Measurements from ENCODE around the gene HMCN2.
"Not testable (repeated sequence)": the region's sequence is repeated elsewhere in the genome, so short reads cannot be mapped to it uniquely, and the experiment has no call there.

The HMCN2 gene

GRCh38 chr9:130432796-130433167 is 167.2 kb downstream of the HMCN2 start:
- TF ChIP-seq CTCF (IDR thresholded peaks at IDR 0.05; ENCODE audit: low read depth, low read length) (no peak), EZH2phosphoT487 (IDR thresholded peaks at IDR 0.05; ENCODE audit: low read depth) (no peak)
- Histone ChIP-seq H3K9me3 (ENCODE audit: insufficient read depth, low read length) (no peaks in the 10 kb centered on the region), H3K4me2 (ENCODE audit: low read length) (no peak overlapping the region), H3K4me1 (ENCODE audit: low read length) (no peaks in the 10 kb centered on the region), H2AFZ (ENCODE audit: low read depth, low read length) (no peak overlapping the region), H4K20me1 (ENCODE audit: insufficient read depth, low read length) (no peaks in the 10 kb centered on the region), H3K27me3 (ENCODE audit: low read depth, low read length) (no peaks in the 10 kb centered on the region), H3K4me3 (ENCODE audit: low read length) (no peak overlapping the region), H3K9ac (ENCODE audit: low read length) (no peak overlapping the region), H3K36me3 (replicated peaks; ENCODE audit: low read depth, low read length) (no peaks in the 10 kb centered on the region), H3K79me2 (ENCODE audit: low read length) (no peaks in the 10 kb centered on the region), H3K27ac (ENCODE audit: low read length) (no peak overlapping the region)

GRCh38 chr9:130433168-130433946 is 167.8 kb downstream of the HMCN2 start:
- Histone ChIP-seq H3K4me3 (ENCODE audit: low read length) (no peak overlapping the region), H2AFZ (ENCODE audit: low read depth, low read length) (no peak overlapping the region), H3K36me3 (replicated peaks; ENCODE audit: low read depth, low read length) (no peaks in the 10 kb centered on the region), H3K27me3 (ENCODE audit: low read depth, low read length) (no peaks in the 10 kb centered on the region), H3K9ac (ENCODE audit: low read length) (no peak overlapping the region), H3K79me2 (ENCODE audit: low read length) (no peaks in the 10 kb centered on the region), H3K27ac (ENCODE audit: low read length) (no peak overlapping the region), H3K4me1 (ENCODE audit: low read length) (no peaks in the 10 kb centered on the region), H3K4me2 (ENCODE audit: low read length) (no peak overlapping the region), H4K20me1 (ENCODE audit: insufficient read depth, low read length) (no peaks in the 10 kb centered on the region), H3K9me3 (ENCODE audit: insufficient read depth, low read length) (no peaks in the 10 kb centered on the region)
- TF ChIP-seq EZH2phosphoT487 (IDR thresholded peaks at IDR 0.05; ENCODE audit: low read depth), result no peak
- TF ChIP-seq CTCF (IDR thresholded peaks at IDR 0.05; ENCODE audit: low read depth, low read length), result no peak

- H3K9ac ChIP-seq (ENCODE audit: low read length), result no peak overlapping the region
- H3K4me1 ChIP-seq (ENCODE audit: low read length), result no peaks in the 10 kb centered on the region
- H3K27me3 ChIP-seq (ENCODE audit: low read depth, low read length), result no peaks in the 10 kb centered on the region
- H3K36me3 ChIP-seq (replicated peaks; ENCODE audit: low read depth, low read length), result no peaks in the 10 kb centered on the region
- no peak overlapping the region for H2AFZ ChIP-seq (ENCODE audit: low read depth, low read length)
- H4K20me1 ChIP-seq (ENCODE audit: insufficient read depth, low read length), result no peaks in the 10 kb centered on the region
- H3K9me3 ChIP-seq (ENCODE audit: insufficient read depth, low read length), result no peaks in the 10 kb centered on the region
- H3K4me2 ChIP-seq (ENCODE audit: low read length), result no peak overlapping the region
- no peaks in the 10 kb centered on the region for H3K79me2 ChIP-seq (ENCODE audit: low read length)
- H3K27ac ChIP-seq (ENCODE audit: low read length), result no peak overlapping the region
- no peak overlapping the region for H3K4me3 ChIP-seq (ENCODE audit: low read length)
- TF ChIP-seq CTCF (IDR thresholded peaks at IDR 0.05; ENCODE audit: low read depth, low read length) (no peak), EZH2phosphoT487 (IDR thresholded peaks at IDR 0.05; ENCODE audit: low read depth) (no peak)
Observed at GRCh38 chr9:130433947-130434262, 168.3 kb downstream of the HMCN2 start.

- H3K36me3 ChIP-seq (replicated peaks; ENCODE audit: low read depth, low read length); H3K27ac ChIP-seq (ENCODE audit: low read length); H3K4me2 ChIP-seq (ENCODE audit: low read length); H3K79me2 ChIP-seq (ENCODE audit: low read length); H3K4me1 ChIP-seq (ENCODE audit: low read length); H4K20me1 ChIP-seq (ENCODE audit: insufficient read depth, low read length); H2AFZ ChIP-seq (ENCODE audit: low read depth, low read length); H3K9ac ChIP-seq (ENCODE audit: low read length); H3K4me3 ChIP-seq (ENCODE audit: low read length); H3K27me3 ChIP-seq (ENCODE audit: low read depth, low read length); H3K9me3 ChIP-seq (ENCODE audit: insufficient read depth, low read length): not testable (repeated sequence)
Observed at GRCh38 chr9:130434656-130435055, 169.1 kb downstream of the HMCN2 start.

Measured in OCI-LY3 (cell line).